ENCODE measurements around the gene SLC9C1.

SLC9C1 gene

DNA sequence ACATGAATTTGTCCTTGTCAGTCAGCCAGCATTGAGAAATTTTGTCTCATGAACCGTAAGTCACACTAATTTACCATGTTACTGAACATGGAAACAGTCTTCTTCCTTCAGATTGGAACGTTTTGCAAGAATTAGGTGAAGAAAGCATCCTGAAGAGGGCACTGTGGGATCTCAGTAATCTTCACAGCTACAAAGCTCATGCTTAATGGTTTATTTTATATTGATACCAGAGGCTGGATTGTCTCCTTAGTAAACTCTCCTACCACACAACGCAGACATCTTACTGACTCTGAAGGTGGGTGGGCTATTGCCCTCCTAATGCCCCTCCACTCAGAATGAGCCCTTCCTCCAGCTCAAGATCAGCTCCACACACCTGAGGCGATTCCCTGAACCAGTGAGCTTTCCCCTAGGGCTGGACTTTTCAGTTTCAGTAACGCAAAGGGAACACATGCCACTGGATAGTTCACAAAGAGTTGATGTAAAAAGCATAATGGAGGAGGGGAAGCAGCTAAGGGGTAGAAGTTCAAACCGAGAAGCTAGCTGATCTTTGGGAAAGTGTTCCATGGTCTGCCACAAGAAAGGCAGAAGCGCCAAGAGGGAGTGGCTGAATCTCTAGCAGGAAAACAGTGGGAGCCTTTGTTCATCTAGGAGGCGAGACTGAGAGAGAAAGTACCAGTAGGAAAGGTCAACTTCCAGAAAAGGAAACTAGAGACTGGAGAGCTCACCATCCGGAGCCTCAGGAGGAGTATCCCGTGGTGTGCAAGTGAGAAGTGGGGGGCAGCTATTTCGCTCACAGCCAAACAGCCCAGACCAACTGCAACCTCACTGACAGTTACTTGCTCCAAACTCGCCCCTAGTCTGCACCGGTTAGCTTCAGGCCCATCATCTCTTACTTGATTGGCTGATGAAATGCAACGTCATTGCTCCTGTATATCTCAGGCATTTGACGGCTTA, at the start of gene SLC9C1:
SLC9C1 (minus strand) TSS at position 849 of the 954 bp plus-strand sequence. CDS start 7,425 bp downstream, outside the sequence.
- in situ Hi-C loops (cut with MboI; ENCODE audit: low sequenced_read_pairs), result no loop called here

- in situ Hi-C loops (cut with MboI; ENCODE audit: low sequenced_read_pairs), result no loop called here
These were observed 47.4 kb upstream of the SLC9C1 start for GRCh38 chr3:112341386-112341785.

DNA sequence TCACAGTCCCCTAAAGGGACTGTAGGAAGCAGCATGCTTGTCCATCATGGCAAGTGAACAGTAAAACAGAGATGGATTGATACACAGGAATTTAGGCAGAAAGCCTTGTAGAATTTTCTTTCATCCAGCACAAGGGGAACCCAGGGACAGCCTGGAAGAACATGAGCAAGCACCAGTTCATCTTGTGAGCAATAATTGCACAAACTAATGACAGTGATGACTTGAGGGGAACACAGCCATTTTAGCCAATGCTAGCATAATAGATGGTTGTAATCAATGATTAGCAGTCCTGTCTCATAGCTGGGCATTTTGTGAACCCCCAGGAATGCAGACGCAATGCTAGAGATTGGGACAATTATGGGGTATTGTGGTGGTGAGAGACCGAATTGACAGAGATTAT, 45.6 kb upstream of the SLC9C1 start:
- in situ Hi-C loops (cut with MboI; ENCODE audit: low sequenced_read_pairs), result no loop called here

DNA sequence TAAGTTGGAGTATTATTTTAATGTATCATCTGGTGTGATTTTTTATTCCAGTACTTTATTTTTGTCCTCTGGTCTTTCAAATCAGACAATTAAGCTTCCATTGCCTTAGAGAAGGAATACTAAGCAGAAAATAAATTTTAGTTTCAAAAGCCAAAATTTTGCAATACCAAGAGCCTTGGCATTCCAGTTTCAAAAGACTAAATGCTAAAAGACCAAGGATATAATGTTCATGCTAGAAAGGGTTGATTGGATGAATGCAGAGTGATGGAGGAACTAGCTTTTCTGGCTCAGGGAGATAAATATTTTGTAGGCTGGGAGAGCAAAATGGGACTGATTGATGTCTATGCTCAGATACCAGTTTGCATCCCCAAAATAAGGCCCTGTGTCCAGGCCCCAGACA, 45.1 kb upstream of the SLC9C1 start:
- in situ Hi-C loops (cut with MboI; ENCODE audit: low sequenced_read_pairs), result no loop called here

- in situ Hi-C loops (cut with MboI; ENCODE audit: low sequenced_read_pairs), result no loop called here
These were observed 44.7 kb upstream of the SLC9C1 start for GRCh38 chr3:112338727-112339056.

DNA sequence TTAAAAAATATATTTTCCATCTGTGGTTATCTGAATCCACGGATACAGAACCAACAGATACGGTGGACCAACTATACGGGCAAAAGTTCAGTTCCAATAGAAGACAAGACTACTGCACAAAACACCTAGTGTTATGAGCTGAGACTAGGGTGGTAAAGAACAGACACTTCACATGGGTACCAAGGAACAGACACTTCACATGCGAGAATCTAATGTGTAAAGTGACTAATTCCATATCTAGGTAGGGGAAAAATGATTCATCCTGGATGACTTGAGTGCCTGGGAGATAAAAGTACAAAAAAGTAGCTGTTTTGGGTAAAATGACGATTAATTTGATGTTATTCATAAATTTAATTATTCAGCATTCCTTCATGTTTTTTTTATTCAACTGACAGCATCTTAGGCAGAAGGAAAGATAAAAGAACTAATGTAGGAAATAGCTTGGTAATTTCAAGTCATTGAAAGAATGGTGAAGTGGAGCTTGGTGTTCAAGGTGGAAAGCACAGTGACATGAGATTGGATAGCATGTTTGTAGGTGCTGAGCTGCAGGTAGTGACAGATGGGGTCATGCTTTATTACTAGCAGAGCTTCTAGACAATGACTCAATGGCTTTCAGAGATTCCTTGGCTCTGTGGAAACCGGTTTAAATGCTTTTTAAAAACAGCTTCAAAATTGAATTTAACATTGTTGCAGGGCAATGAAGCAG, 44.2 kb upstream of the SLC9C1 start:
- in situ Hi-C loops (cut with MboI; ENCODE audit: low sequenced_read_pairs), result no loop called here

DNA sequence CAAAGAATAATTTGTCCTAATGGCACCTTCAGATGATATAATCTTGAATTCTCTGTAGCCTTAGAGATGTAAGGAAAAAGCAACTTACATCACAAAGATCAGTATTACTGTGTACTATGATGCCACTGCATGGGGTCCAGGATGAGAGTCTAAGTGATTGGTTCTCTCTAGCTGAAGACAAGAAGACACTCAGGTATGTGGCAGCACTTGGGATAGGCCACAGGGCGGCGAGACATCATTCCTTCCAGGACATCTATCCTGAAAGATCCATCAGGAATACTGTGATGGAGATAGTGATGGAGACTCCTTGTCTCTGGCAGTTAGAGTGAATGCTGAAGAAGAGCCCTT, 41.4 kb upstream of the SLC9C1 start:
- in situ Hi-C loops (cut with MboI; ENCODE audit: low sequenced_read_pairs), result no loop called here

DNA sequence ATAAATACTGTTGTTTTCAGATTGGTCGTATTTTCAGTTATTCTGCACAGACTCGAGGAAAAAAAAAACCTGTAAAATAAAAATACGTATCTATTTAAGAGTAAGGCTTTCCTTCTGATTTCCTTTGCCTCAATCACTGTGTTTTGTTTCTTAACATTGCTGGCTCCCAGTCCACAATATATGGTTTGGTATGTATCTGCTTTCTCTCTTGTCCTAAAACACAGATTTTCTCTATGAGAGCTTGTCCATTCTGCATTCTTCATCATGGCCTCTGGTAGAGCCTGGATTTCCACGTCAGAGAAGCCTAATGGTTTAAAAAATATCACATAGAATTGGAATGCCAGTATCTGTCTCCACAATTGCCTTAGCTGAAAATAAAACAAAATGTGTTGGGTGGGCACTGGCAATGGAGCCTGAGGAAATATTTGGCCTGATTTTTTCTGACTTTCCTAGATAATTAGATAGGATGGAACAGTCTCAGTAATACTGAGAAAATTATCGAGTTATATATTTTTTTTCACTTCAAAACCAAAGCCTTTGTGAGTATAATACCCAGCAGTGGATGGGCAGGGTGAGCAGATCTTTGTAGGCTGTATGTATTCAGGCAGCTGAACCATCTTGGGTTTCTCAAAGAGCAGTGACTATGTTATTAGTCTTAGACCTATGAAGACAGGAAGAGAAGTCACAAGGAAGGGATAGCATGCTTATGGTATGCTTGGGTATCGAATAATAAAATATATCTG, 40.8 kb upstream of the SLC9C1 start:
- in situ Hi-C loops (cut with MboI; ENCODE audit: low sequenced_read_pairs), result no loop called here

GRCh38 chr3:112333381-112334317, 39.6 kb upstream of the SLC9C1 start:
- in situ Hi-C loops (cut with MboI; ENCODE audit: low sequenced_read_pairs), result no loop called here

GRCh38 chr3:112333002-112333380, 39.0 kb upstream of the SLC9C1 start, which contains the start of gene CD200:
Gene CD200 (plus strand): TSS chr3:112333156. CDS start chr3:112333213, 57 bp downstream.
- in situ Hi-C loops (cut with MboI; ENCODE audit: low sequenced_read_pairs), result no loop called here

- in situ Hi-C loops (cut with MboI; ENCODE audit: low sequenced_read_pairs), result no loop called here
These were observed 37.8 kb upstream of the SLC9C1 start for GRCh38 chr3:112331851-112332250.

- in situ Hi-C loops (cut with MboI; ENCODE audit: low sequenced_read_pairs), result no loop called here
These were observed 33.4 kb upstream of the SLC9C1 start for GRCh38 chr3:112327371-112327951.

GRCh38 chr3:112321867-112322652, 28.0 kb upstream of the SLC9C1 start:
- in situ Hi-C loops (cut with MboI; ENCODE audit: low sequenced_read_pairs), result no loop called here

- in situ Hi-C loops (cut with MboI; ENCODE audit: low sequenced_read_pairs), result no loop called here
These were observed 26.7 kb upstream of the SLC9C1 start for GRCh38 chr3:112320691-112321090.

- in situ Hi-C loops (cut with MboI; ENCODE audit: low sequenced_read_pairs), result no loop called here
These were observed 25.7 kb upstream of the SLC9C1 start for GRCh38 chr3:112319516-112320276.

GRCh38 chr3:112315791-112316190, 21.8 kb upstream of the SLC9C1 start:
- in situ Hi-C loops (cut with MboI; ENCODE audit: low sequenced_read_pairs), result no loop called here

GRCh38 chr3:112314649-112315048, 20.6 kb upstream of the SLC9C1 start:
- in situ Hi-C loops (cut with MboI; ENCODE audit: low sequenced_read_pairs), result no loop called here

DNA sequence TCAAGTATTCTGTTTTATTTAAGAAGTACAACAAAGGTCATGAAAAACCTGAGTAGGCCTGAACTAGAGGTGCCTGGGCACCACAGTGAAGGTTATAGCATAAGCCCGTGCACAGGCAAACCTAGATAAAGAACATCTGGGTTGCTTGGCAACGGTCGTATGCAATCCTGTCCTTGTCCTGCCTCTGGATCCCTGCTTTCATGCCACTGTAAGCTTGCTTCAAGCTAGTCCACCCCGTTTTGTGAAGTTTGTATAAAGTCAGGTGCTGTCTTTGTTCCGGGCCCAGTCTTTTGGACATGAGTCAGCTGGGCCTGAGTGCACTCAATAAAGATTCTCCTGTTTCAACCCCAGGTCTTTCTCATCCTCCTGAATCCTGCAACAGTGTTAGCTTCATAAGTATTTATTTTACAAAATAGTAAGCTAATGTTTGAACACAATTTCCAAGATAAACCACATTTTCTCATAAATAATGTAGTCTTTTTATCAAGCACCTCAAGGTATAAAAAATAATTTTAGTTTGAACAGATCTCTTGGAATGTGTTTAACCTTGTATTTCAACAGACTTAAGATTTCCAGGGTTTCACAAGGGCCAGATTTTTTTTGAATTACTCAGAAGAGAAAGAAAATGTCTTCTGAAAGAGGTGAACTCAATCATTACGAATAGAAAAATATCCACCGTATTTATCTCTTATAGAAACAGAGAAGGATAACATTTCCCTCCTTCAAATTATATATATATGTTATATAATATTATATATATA, 14.3 kb upstream of the SLC9C1 start:
- in situ Hi-C loops (cut with MboI; ENCODE audit: low sequenced_read_pairs), result no loop called here

Measured in hTERT RPE-1 (cell line).